CD4-positive, alpha-beta memory T cell (primary cell): ENCODE data around the gene MBOAT7. TPM values are rescaled to one million over a fixed set of nuclear protein-coding genes. Genes with fewer than 3 reads are reported as not detected.
"Not testable (repeated sequence)": the region's sequence is repeated elsewhere in the genome, so short reads cannot be mapped to it uniquely, and the experiment has no call there.

Experiments
- CTCF ChIA-PET: fragments of 350-600 bp; sonication (Branson Sonifier 250); formaldehyde crosslinking; loops from one replicate; lab custom pipeline; 2021; ENCODE audit warnings: inconsistent platforms; ENCODE audit not compliant: partially characterized antibody; lab: Charles Lee
- POLR2A ChIA-PET: fragments of 350-600 bp; sonication (Branson Sonifier 250); formaldehyde crosslinking; loops from one replicate; lab custom pipeline; 2021; ENCODE audit not compliant: partially characterized antibody; lab: Charles Lee
- DNase-seq, 5 donors: peaks; one replicate each; pipeline versions ENCODE4 v3.0.0 to v3.0.0-alpha.2; 2020 to 2022; ENCODE audit warnings: mixed read lengths in 1 of 5
- H3K27ac ChIP-seq: one replicate; pipeline ENCODE4 v1.7.0; 2013; ENCODE audit warnings: low read depth, low read length
- H3K27me3 ChIP-seq: 2 replicates; pipeline ENCODE4 v1.7.0; 2013; ENCODE audit warnings: mild to moderate bottlenecking, low read length, moderate library complexity; ENCODE audit not compliant: insufficient read depth
- H3K36me3 ChIP-seq: 2 replicates; pipeline ENCODE4 v1.7.0; 2013; ENCODE audit warnings: mild to moderate bottlenecking, low read length, moderate library complexity; ENCODE audit not compliant: insufficient read depth
- H3K4me1 ChIP-seq: 2 replicates; pipeline ENCODE4 v1.7.0; 2013; ENCODE audit warnings: mild to moderate bottlenecking, low read length, moderate library complexity; ENCODE audit not compliant: insufficient read depth
- H3K4me3 ChIP-seq, 2 donors: one replicate each; pipeline ENCODE4 v1.7.0; 2013; ENCODE audit warnings: low read length in 2 of 2, mild to moderate bottlenecking in 1 of 2
- H3K9me3 ChIP-seq, 2 donors: one replicate each; pipeline ENCODE4 v1.7.0; 2013; ENCODE audit warnings: low read length in 2 of 2, control low read depth in 1 of 2; ENCODE audit not compliant: control insufficient read depth in 1 of 2
- H3K27ac Mint-ChIP-seq, 7 donors: one replicate each; pipeline ENCODE4 v1.8.0; 2020 to 2021; ENCODE audit warnings: mixed read lengths in 7 of 7, mild to moderate bottlenecking in 6 of 7, inconsistent platforms in 3 of 7, moderate library complexity in 3 of 7
- H3K27me3 Mint-ChIP-seq, 2 donors: one replicate each; pipeline ENCODE4 v1.8.0; 2020 to 2021; ENCODE audit warnings: mixed read lengths in 2 of 2
- H3K36me3 Mint-ChIP-seq, 2 donors: one replicate each; pipeline ENCODE4 v1.8.0; 2020 to 2021; ENCODE audit warnings: mixed read lengths in 2 of 2, inconsistent platforms in 1 of 2, mild to moderate bottlenecking in 1 of 2
- H3K4me1 Mint-ChIP-seq, 4 donors: one replicate each; pipeline ENCODE4 v1.8.0; 2020 to 2021; ENCODE audit warnings: mixed read lengths in 4 of 4, mild to moderate bottlenecking in 1 of 4
- H3K4me3 Mint-ChIP-seq, 8 donors: one replicate each; pipeline ENCODE4 v1.8.0; 2020 to 2021; ENCODE audit warnings: mixed read lengths in 8 of 8, mild to moderate bottlenecking in 7 of 8, moderate library complexity in 6 of 8, inconsistent platforms in 3 of 8
- H3K9me3 Mint-ChIP-seq, 8 donors: one replicate each; pipeline ENCODE4 v1.8.0; 2020 to 2021; ENCODE audit warnings: mixed read lengths in 8 of 8, mild to moderate bottlenecking in 5 of 8, inconsistent platforms in 3 of 8, moderate library complexity in 1 of 8
- intact Hi-C: fragments of 100-400 bp; cut with micrococcal nuclease; formaldehyde crosslinking; loops from one replicate; pipeline ENCODE4 v1.15.1; 2023
- polyA plus RNA-seq, 2 donors: library from polyadenylated mRNA; unstranded; fragments of 300-500 nt; fragmentation: Illumina TruSeq; gene quantifications; one replicate each; pipeline ENCODE4 v1.2.3, GENCODE V29; 2021
- total RNA-seq, 2 experiments: library from RNA; stranded (reverse); gene quantifications; one replicate each; pipeline ENCODE4 v1.2.3, GENCODE V29; 2021

Gene MBOAT7, protein sequence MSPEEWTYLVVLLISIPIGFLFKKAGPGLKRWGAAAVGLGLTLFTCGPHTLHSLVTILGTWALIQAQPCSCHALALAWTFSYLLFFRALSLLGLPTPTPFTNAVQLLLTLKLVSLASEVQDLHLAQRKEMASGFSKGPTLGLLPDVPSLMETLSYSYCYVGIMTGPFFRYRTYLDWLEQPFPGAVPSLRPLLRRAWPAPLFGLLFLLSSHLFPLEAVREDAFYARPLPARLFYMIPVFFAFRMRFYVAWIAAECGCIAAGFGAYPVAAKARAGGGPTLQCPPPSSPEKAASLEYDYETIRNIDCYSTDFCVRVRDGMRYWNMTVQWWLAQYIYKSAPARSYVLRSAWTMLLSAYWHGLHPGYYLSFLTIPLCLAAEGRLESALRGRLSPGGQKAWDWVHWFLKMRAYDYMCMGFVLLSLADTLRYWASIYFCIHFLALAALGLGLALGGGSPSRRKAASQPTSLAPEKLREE
- total RNA-seq, result 10 to 100 TPM; 46.4 to 55.5 TPM
- polyA plus RNA-seq, result 10 to 100 TPM; 16.0 to 28.7 TPM

DNA sequence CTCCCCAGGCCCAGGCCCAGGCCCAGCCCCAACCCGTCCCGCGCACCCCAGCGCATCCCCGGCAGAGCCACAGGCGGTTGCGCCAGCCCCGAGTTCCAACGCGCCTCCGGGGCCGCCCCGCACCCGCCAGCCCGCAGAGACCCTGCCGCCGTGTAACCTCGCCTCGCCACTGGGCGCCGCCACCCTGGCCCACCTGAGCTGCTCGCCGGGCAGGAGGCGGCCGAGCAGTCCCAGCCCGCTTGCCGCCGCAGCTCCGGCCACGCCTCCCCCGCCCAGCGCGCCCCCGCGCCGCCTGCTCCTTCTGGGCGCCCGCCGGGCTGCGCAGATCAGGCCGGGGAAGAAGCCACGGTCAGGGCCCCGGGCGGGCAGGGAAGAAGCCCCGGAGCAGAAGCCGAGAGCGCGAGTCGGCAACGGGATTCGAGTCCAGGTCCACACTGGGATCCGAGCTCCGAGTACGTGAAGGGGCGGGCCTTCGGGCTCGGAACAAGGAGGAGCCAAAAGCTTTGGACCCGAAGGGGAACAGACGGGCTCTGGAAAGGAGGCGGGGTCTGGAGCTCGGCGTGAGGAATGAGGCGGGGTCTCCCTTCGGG lies at the start of gene MBOAT7:
Gene MBOAT7 (minus strand): TSS at position 436 of the 590 bp plus-strand sequence. CDS start 1,072 bp downstream, outside the sequence.
- intact Hi-C loops, result loop anchor here (1.0 to 2.0 kb wide), 2 partner anchors 16 to 42 kb away; no protein-coding TSS in a partner anchor

DNA sequence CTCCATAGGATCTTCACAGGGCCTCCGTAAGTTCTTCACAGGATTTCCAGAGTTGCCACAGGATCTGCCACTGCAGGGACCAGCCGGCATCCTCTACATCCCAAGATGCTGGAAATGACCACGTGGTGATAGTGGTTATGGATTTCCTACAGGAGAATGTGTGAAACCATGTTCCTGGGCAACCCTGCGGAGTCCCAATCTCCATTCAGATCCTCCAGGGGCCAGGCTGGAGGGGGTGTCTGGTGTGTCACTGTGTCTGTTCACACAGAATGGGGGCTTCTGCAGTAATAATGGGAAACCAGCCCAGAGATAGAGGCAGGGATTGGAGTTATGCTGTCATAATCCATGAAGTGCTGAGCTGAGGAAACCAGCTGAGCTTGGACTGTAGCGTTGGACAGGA lies 44.6 kb upstream of the MBOAT7 start:
- no peaks in the 10 kb centered on the region for H3K9me3 ChIP-seq
- Mint-ChIP-seq H3K9me3 (no peaks in the 10 kb centered on the region), H3K27me3 (peaks cover 19 to 20% of the 10 kb centered on the region in 2 donors), H3K36me3 (no peaks in the 10 kb centered on the region), H3K4me1 (peaks cover 0 to 7% (median 3%) of the 10 kb centered on the region in 4 donors), H3K4me3 (no peak overlapping the region), H3K27ac (no peak overlapping the region)
- H3K4me1 ChIP-seq, result peaks cover 6% of the 10 kb centered on the region
- no peak for DNase-seq
- H3K27ac ChIP-seq, result no peak overlapping the region
- POLR2A ChIA-PET, result no interaction called here
- no peak overlapping the region for H3K4me3 ChIP-seq
- H3K27me3 ChIP-seq, result no peaks in the 10 kb centered on the region
- intact Hi-C loops, result no loop called here
- CTCF ChIA-PET, result no interaction called here
- no peaks in the 10 kb centered on the region for H3K36me3 ChIP-seq

More for the DNA sequence above, at the start of gene MBOAT7:
- Mint-ChIP-seq H3K36me3 (peaks cover 11 to 28% of the 10 kb centered on the region in 2 donors), H3K9me3 (peaks cover 0 to 1% (median 0%) of the 10 kb centered on the region in 8 donors), H3K4me3 (peak within 1 kb of the TSS; percentile 90 to 99 (median 96)), H3K27me3 (no peaks in the 10 kb centered on the region), H3K27ac (peak within 1 kb of the TSS; percentile 96 to 100 (median 99)), H3K4me1 (peaks cover 15 to 54% (median 32%) of the 10 kb centered on the region in 4 donors)
- no peaks in the 10 kb centered on the region for H3K9me3 ChIP-seq
- H3K27me3 ChIP-seq, result no peaks in the 10 kb centered on the region
- CTCF ChIA-PET, result interaction anchor here (0.8 to 5.0 kb wide), 12 partner anchors 14 to 202 kb away, joined by 3 to 56 read pairs (median 5); partner anchors contain the start of genes CNOT3, LENG1, RPS9 and TMC4
- H3K4me1 ChIP-seq, result peaks cover 30% of the 10 kb centered on the region
- POLR2A ChIA-PET, result interaction anchor here (0.5 to 7.3 kb wide), 26 partner anchors 11 to 1465 kb away, joined by 3 to 256 read pairs (median 5); partner anchors contain the start of genes CNOT3, FIZ1, LENG1 and LILRA6
- no peak for DNase-seq
- peak within 1 kb of the TSS; percentile 99 for H3K27ac ChIP-seq
- H3K4me3 ChIP-seq, result peak within 1 kb of the TSS; percentile 57 to 76
- H3K36me3 ChIP-seq, result peaks cover 17% of the 10 kb centered on the region

DNA sequence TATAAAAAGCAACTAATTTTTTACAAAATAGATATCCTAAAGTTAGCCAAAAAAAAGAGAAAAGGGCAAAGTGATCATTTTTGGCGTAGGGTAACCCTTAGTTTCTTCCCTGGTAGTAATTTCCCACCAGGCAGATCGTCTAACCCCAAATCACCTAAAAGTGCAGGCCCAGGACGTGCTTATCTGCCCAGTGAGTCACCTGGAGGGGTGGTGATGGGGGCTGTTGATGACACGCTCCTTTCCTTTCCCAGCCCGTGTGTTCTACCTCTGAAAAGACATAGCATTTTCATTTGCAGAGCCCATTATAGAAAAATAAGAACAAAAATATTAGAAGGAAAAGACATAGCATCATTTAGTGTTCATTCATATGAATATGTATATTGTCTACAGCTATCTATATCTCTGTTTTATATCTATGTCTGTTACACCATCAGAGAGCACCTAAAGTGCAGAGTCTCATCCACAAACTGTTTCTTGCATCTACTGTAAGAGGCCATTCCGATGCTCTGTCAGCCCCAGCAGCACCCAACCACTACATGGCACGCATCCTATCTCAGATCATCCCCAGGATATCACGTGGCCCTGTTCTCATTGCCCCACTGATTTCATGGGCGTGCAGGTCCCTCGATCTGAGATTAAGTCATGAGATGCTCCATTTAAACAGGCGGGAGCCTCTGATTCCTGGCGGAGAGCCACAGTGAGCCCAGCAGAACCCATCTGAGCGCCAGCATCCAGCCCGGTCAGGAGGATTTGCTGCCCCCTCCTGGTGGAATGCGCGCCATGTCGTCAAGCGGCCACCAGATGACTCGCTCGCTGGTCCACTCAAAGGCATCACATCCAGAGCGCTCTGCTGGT lies 41.9 kb upstream of the MBOAT7 start:
- H3K27me3 Mint-ChIP-seq, result peaks cover 18 to 21% of the 10 kb centered on the region in 2 donors
- Histone ChIP-seq H3K9me3 (no peaks in the 10 kb centered on the region), H3K4me3 (no peak overlapping the region), H3K27ac (no peak overlapping the region), H3K4me1 (peaks cover 6% of the 10 kb centered on the region), H3K36me3 (no peaks in the 10 kb centered on the region), H3K27me3 (no peaks in the 10 kb centered on the region)
- ChIA-PET POLR2A (no interaction called here), CTCF (interaction anchor here (1.1 kb wide), 1 partner anchor 63 kb away, joined by 4 read pairs; no protein-coding TSS in a partner anchor)
- no peak overlapping the region for H3K27ac Mint-ChIP-seq
- intact Hi-C loops, result loop anchor here (1.0 kb wide), 2 partner anchors 42 to 63 kb away; partner anchors contain the start of gene MBOAT7
- no peaks in the 10 kb centered on the region for H3K9me3 Mint-ChIP-seq
- H3K4me3 Mint-ChIP-seq, result peak overlapping the region in 1 of 8 donors; percentile 41
- H3K36me3 Mint-ChIP-seq, result no peaks in the 10 kb centered on the region
- DNase-seq, result peak; percentile 59 to 83 (median 75)
- peaks cover 0 to 7% (median 3%) of the 10 kb centered on the region in 4 donors for H3K4me1 Mint-ChIP-seq

DNA sequence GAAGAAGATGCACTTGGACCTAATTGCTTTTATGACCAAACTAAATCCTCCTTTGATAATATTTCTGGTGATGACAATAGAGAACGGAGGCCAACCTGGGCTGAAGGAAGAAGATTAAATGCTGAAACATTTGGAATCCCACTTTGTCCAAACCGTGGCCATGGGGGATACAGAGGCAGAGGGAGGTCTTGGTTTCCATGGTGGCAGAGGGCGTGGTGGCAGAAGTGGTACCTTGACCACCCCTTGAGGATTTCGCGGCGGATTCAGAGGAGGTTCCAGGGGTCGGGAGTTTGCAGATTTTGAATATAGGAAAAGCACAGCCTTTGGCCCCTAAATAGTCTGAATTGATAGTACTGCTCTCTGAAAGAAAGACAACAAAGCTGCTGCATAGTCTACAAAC lies 40.7 kb upstream of the MBOAT7 start:
- Mint-ChIP-seq H3K4me3 (no peak overlapping the region), H3K36me3 (no peaks in the 10 kb centered on the region), H3K4me1 (peaks cover 0 to 7% (median 3%) of the 10 kb centered on the region in 4 donors), H3K27me3 (peaks cover 18 to 21% of the 10 kb centered on the region in 2 donors), H3K27ac (no peak overlapping the region), H3K9me3 (no peaks in the 10 kb centered on the region)
- intact Hi-C loops, result no loop called here
- Histone ChIP-seq H3K27ac (no peak overlapping the region), H3K36me3 (no peaks in the 10 kb centered on the region), H3K9me3 (no peaks in the 10 kb centered on the region), H3K4me3 (no peak overlapping the region), H3K4me1 (peaks cover 6% of the 10 kb centered on the region), H3K27me3 (no peaks in the 10 kb centered on the region)
- no peak for DNase-seq
- CTCF ChIA-PET, result no interaction called here
- POLR2A ChIA-PET, result no interaction called here

DNA sequence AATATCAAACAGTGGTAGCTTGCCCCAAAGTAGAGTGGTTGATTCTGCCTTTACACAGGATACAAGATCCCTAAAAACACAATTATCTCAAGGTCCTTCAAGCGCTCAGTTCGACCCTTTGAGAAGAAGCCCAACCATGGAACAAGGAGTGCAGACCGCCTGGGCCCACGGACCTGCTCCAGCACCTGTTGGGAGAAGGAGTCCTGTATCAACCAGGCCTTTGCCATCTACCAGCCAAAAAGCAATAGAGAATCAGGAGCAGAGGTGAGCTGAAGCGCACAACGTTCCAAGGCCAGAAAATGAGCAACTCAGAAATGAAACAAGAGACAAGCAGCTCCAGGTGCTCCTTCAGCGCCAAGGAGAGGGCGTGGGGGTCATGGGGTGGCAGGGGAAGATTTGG lies 39.8 kb upstream of the MBOAT7 start:
- Mint-ChIP-seq H3K27ac (no peak overlapping the region), H3K36me3 (no peaks in the 10 kb centered on the region), H3K4me1 (peaks cover 0 to 7% (median 3%) of the 10 kb centered on the region in 4 donors), H3K9me3 (no peaks in the 10 kb centered on the region), H3K4me3 (no peak overlapping the region), H3K27me3 (peaks cover 18 to 21% of the 10 kb centered on the region in 2 donors)
- Histone ChIP-seq H3K27me3 (no peaks in the 10 kb centered on the region), H3K36me3 (no peaks in the 10 kb centered on the region), H3K9me3 (no peaks in the 10 kb centered on the region), H3K4me3 (no peak overlapping the region), H3K27ac (no peak overlapping the region), H3K4me1 (peaks cover 6% of the 10 kb centered on the region)
- no peak for DNase-seq
- ChIA-PET CTCF (no interaction called here), POLR2A (no interaction called here)
- intact Hi-C loops, result no loop called here

DNA sequence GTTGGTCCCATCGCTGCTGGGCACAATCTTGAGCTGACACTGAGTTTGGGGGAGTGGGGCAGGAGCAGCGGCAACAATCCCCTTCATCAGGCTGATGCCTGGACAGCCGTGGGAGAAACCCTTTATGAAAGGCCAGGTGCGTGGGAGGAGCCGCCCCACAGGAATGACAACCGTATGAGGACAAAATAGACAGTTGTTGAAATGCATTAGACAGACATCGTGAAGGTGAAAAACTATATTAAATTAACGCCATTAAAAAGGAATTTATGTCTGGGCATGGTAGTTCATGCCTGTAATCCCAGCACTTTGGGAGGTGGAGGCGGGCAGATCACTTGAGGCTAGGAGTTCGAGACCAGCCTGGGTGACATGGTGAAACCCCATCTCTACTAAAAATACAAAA lies 35.2 kb upstream of the MBOAT7 start:
- POLR2A ChIA-PET, H3K27ac ChIP-seq, H3K9me3 ChIP-seq, CTCF ChIA-PET, H3K36me3 ChIP-seq, H3K36me3 Mint-ChIP-seq, H3K27me3 ChIP-seq, H3K9me3 Mint-ChIP-seq, DNase-seq, H3K4me3 Mint-ChIP-seq, intact Hi-C loops, H3K4me3 ChIP-seq, H3K4me1 ChIP-seq, H3K27me3 Mint-ChIP-seq: not testable (repeated sequence)
- H3K4me1 Mint-ChIP-seq, result peaks cover 1 to 15% (median 5%) of the 10 kb centered on the region in 4 donors
- H3K27ac Mint-ChIP-seq, result peak overlapping the region in 1 of 7 donors; percentile 35
